ENCODE data around the gene OSCP1. TPM values are rescaled to one million over a fixed set of nuclear protein-coding genes. Genes with fewer than 3 reads are reported as not detected.
A peak's percentile ranks its signal among the peaks of the same experiment; 100 is the strongest.

The OSCP1 gene
- polyA plus RNA-seq, 10 donors, result 4.3 to 7.0 (median 5.5) TPM

GRCh38 chr1:36448530-36449056 lies 1.7 kb downstream of the OSCP1 start:
- no peak for DNase-seq

- DNase-seq, result no peak
These were observed 2.8 kb downstream of the OSCP1 start for GRCh38 chr1:36447450-36447849.

DNA sequence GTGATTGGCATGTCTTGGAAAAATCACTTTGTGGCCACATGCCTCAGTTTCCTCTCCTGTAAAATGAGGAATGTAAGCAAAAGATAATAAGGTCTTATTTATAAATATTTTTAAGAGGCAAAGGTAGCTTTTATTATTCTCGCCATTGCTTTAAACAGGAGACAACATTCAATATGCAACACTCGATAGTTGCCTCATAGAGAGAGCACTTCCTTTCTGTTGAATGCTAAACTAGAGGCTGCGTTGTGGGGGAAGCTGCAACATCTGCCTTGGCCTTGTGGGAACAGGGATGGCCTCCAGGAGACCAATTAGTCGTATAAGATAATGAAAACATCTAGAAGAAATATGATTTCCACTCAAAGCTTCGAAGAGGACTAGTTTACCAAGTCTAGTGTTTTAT lies 3.5 kb downstream of the OSCP1 start:
- DNase-seq, result no peak

GRCh38 chr1:36446271-36446670 lies 4.0 kb downstream of the OSCP1 start:
- DNase-seq, result peak in 1 of 3 donors; percentile 22

DNA sequence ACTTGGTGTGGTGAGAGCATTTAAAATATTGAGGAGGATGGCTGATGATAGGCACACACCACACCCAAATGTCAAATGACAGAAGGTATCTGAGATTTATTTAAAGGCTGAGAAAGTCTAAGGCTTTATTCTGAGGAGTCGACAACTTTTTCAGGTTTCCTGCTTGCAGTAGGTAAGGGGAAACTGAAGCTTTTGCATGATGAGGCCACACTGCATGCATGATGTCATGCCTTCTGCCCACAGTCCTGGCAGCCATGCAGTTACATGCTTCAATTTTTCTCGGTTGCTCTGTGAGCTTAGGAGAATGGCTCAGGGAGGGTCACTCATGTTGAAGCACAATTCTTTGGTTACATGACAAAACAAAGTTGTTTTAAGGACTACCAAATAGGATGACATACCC lies 7.0 kb downstream of the OSCP1 start:
- no peak for DNase-seq

GRCh38 chr1:36442337-36442736 lies 7.9 kb downstream of the OSCP1 start:
- no peak for DNase-seq

DNA sequence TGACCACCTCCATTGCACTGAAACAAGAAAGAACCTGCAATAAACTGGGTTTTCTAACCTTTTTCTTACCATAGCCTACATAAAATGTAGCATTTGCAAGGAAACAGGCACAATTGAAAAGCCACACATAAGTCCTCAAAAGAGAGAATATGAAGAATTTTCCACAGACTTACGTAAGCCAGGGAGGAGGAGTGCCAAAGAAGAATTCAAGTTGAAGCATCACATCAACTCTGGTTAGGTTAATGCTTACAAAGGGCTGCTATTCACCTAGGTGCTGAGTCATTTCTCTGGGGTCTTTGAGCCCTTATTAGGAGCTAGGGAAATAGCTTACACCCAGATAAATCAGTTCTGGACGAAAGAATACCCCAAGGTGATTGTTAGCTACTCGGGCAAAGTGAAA lies 9.6 kb downstream of the OSCP1 start:
- DNase-seq, result no peak

- DNase-seq, result no peak
These were observed 10.2 kb downstream of the OSCP1 start for GRCh38 chr1:36440044-36440443.

DNA sequence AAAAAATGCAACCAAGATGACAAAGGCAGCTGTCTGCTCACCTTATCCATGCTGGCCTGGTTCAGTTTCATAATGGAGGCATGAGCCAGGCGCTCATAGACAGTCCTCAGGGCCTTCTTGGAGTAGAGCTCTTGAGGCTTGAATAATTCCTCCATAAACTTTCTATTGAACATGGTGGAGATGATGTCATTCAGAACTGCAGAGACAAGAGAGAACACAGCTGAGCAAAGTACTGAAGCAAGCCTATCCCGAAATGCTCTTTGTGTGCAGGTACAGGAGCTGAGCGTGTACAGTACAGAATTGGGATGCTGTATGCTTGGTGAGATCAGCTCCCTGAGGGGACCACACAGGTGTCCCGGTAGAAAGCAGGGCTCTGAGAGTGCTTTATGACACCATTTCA lies 11.5 kb downstream of the OSCP1 start:
- DNase-seq, result no peak

DNA sequence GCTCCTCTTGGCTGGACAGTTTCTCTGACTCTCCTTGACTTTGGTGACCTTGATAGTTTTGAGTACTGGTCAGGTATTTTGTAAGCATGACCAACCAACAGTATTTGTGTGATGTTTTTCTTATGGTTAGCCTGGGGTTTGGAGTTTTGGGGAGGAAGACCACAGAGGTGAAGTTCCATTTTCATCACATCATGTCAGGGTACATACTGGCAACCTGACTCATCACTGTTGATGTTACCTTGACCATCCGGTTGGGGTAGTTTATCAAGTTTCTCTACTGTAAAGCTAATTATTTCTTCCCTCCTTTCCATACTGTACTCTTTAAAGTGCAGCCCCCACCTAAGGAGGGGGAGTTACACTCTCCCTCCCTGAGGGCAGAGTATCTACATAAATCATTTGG lies 13.4 kb downstream of the OSCP1 start:
- no peak for DNase-seq

- DNase-seq, result no peak
These were observed 17.1 kb downstream of the OSCP1 start for GRCh38 chr1:36433102-36433501.

- DNase-seq, result no peak
These were observed 17.6 kb downstream of the OSCP1 start for GRCh38 chr1:36432616-36433015.

DNA sequence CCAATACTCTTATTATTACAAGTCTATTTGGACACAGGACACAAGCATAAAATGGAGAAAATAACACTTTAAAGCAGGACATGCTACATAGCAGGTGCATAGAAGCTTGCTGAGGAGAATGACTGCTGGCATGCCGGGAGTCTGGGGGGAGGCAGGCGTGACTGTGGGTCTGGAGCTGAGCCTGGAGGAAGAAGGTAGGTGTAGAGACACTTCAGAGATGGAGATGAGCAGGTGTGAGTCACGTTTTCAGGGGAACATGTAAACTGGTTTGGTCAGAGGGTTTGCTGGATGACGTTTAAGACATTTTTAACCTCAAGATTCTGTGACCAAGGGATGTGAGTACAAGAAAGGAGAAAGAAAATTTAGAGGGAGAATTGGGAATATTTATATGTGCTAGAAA lies 24.5 kb downstream of the OSCP1 start:
- no peak for DNase-seq

DNA sequence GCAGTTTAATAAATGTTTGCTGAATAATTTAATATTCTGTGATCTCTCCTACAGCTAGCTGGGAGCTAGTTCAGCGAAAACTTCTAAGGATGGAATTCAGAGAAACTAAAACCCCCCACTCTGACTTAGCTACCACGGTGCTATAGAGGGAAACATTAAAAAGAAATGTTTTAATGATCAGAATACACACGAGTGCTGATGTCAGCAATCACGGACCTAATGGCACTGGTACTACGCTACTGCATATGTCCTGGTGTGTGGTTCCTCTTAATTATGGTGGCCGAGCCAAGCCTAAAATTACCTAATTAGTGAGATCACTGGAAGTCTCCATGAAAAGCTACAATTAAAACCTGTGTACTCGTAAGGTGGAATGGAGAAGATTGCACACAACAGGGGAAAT lies 28.6 kb downstream of the OSCP1 start:
- no peak for DNase-seq

DNA sequence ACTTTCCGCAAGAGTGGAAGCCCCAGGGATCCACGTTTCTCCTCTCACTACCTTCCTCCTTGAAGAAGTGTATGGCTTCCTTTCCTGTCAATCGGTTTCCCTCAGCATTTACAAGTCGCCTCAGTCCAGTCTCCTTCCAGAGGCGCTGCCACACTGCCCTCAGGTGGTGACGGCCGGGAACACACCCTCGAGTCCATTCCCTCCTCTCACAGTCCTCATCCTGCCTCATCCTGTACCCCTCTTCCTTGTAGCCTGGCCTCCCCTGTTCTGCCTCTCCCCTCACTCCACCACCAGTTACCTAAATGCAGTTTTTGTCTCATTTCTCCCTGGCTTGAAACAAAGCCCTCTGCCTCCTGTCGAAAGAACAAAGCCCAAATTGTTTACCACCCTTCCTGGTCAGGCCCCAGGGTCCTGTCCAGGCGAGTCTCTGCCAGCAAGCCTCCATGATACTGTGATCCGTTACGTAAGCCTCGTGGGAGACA lies 29.4 kb downstream of the OSCP1 start:
- peak; percentile 73 to 92 (median 86) for DNase-seq

- no peak for DNase-seq
These were observed 29.8 kb downstream of the OSCP1 start for GRCh38 chr1:36420409-36420808.

- DNase-seq, result no peak
These were observed 30.7 kb downstream of the OSCP1 start for GRCh38 chr1:36419569-36419968.

- no peak for DNase-seq
These were observed 31.1 kb downstream of the OSCP1 start for GRCh38 chr1:36419140-36419539.

DNA sequence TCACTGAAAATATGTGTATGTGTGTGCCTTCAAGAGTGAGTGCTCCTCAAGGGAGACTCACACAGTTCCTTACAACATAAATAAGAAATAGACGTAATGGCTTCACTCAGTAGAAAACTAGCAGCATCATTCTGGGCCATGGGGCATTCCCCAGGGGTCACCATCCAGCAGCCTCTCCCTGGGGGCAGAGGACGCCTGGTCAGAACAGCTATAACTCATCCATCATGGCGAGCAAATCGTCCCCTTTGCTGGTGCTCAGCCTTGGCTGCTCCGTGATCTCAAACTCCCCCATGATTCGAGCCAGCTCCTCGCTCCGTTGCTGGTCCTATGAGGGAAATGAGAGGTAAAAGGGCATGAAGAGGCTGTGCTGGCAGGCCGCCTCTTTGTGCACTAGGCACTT lies 32.3 kb downstream of the OSCP1 start:
- DNase-seq, result no peak

DNA sequence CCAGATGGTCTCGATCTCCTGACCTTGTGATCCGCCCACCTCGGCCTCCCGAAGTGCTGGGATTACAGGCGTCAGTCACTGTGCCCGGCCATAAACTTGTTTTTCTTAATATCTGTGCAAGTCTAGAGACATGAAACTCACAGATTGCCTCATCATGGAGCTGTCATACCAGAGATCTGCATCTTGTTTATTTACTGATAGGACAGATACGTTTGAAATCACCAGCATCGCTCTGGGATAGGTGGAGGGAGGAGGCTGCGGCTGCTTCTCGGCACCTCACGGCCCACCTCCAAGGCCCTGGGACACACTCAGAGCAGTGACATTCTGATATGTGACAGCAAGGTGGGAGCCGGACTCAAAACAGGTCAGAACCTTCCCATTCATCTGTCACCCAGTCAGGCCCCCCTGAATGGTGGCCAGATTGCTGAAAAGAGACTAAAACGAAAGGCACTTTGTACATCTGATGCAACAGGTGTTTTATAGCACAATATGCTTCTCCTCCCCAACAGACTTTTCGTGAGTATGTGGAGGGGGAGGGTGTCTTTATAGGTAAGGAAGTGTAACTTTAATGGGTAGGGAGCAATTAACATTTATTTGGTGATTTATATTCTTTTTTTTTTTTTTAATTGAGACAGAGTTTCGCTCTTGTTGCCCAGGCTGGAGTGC lies 34.5 kb downstream of the OSCP1 start:
- no peak for DNase-seq

GRCh38 chr1:36414384-36414783 lies 35.9 kb downstream of the OSCP1 start:
- DNase-seq, result no peak

DNA sequence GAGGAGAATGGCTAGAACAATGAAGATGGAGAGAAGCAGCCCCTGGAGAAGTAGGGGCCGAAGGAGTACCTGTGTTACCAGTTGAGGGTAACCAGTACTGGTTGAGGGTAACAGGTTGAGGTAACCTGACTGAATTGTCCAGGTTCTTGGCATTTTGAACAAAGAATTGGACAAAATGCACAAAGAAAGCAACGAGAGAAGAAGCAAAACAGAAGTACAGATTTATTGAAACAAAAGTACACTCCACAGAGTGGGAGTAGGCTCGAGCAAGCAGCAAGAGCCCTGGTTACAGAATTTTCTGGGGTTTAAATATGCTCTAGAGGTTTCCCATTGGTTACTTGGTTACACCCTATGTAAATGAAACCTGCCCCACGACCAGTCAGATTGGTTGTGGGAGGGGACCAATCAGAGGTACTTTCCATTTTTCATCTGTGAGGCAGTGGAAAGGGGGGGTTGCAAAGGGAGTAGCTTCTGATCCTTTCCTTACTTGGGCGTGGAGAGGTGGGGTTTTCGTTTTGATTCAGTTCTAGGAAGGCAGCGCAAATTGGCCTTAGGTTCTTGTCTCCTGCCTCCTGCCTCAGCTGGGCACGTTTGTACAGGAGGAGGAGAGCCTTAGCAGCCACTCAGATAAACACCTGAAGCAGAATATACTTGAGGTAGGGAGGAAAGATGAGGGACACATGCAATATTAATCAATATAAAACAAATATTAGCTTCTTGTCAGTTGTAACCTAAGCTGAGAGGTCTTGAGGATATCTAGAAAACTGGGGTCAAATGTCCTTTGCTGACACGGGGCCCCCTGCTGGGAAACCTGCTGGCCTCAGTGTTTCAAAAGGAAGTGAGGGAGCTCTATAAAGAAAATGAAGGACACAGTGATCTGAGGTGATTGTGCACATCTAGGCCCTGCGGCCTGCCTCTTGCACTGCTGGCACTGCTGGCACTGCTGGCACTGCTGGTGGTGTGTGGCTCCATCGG lies 38.3 kb downstream of the OSCP1 start:
- no peak for DNase-seq

GRCh38 chr1:36408479-36408878 lies 41.8 kb downstream of the OSCP1 start:
- no peak for DNase-seq
